T-helper 17 cell (primary cell): ENCODE results near the gene FTO. TPM values are rescaled to one million over a fixed set of nuclear protein-coding genes. Genes with fewer than 3 reads are reported as not detected.

ENCODE experiments used
- ATAC-seq: fragments of 150-1000 bp; cut with Tn5 transposase; 2 replicates; pipeline ENCODE4 v1.10.0; 2021; ENCODE audit warnings: mild to moderate bottlenecking, moderate library complexity
- DNase-seq, 3 donors: peaks; one replicate each; pipeline versions ENCODE4 v3.0.0 to v3.0.0-alpha.2; 2020 to 2021
- H3K9me3 ChIP-seq: one replicate; pipeline ENCODE4 v1.7.0; 2013; ENCODE audit warnings: low read length, mild to moderate bottlenecking; ENCODE audit not compliant: control insufficient read depth, poor library complexity, severe bottlenecking
- H3K27ac Mint-ChIP-seq: one replicate; pipeline ENCODE4 v1.8.0; 2022; ENCODE audit warnings: mild to moderate bottlenecking, moderate library complexity, mixed read lengths
- H3K27me3 Mint-ChIP-seq: one replicate; pipeline ENCODE4 v1.8.0; 2022; ENCODE audit warnings: mixed read lengths
- H3K36me3 Mint-ChIP-seq: one replicate; pipeline ENCODE4 v1.8.0; 2022; ENCODE audit warnings: low read depth, mixed read lengths
- H3K4me1 Mint-ChIP-seq: one replicate; pipeline ENCODE4 v1.8.0; 2022; ENCODE audit warnings: mild to moderate bottlenecking, mixed read lengths
- H3K4me3 Mint-ChIP-seq: one replicate; pipeline ENCODE4 v1.8.0; 2022; ENCODE audit warnings: mild to moderate bottlenecking, moderate library complexity, mixed read lengths
- total RNA-seq, 4 donors: library from RNA in 2 of 4; stranded (reverse) in 2 of 4; gene quantifications; one replicate each; pipeline ENCODE4 v1.2.3 and lab custom pipeline; 2022 to 2026

The FTO gene
- total RNA-seq, 2 donors from 2014 or later: 53.0 to 53.3 TPM

GRCh38 chr16:53922067-53922806, 218.3 kb downstream of the FTO start:
- Mint-ChIP-seq H3K4me1 (peaks cover 16% of the 10 kb centered on the region), H3K36me3 (peaks cover 3% of the 10 kb centered on the region), H3K27ac (no peak overlapping the region), H3K27me3 (no peaks in the 10 kb centered on the region), H3K4me3 (no peak overlapping the region)
- no peak for DNase-seq
- no peak for ATAC-seq
- H3K9me3 ChIP-seq: no peaks in the 10 kb centered on the region

DNA sequence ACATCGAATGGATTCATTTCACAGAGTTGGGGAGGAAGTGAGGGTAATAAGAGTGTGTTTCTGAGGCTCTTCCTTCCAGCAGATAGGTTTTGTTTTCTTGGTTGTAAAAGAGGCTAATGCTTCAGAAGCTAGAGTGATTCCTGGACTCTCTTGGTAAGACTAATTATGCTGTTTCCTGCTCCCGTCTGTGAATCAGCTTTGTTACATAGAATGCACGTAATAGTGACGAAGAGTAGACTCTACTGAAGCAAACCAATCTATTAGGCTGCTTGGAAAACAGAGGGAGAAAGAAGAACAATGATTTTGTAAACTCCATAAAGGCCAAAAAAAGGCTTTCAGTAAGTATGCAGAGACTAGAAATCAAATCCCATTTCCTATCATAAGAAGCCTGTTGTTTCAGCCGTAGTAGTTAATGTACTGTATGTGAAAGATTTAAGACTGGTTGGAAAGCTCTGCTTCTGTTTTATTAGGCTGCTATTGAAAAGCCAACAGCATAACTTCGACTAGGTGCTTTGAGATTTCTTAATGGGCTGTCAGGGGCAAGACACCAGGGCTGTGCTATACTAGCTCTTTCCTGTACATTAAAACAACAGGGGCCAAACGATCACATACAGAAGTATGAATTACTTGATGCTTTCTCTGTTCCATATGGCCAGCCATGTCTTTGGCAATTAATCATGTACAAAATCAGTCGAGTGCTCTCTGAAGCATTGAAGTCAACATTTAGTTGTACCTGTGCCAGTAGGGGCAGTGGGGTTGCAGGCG, 219.0 kb downstream of the FTO start:
- H3K9me3 ChIP-seq: no peaks in the 10 kb centered on the region
- DNase-seq: no peak
- H3K27me3 Mint-ChIP-seq: no peaks in the 10 kb centered on the region
- H3K4me1 Mint-ChIP-seq: peaks cover 16% of the 10 kb centered on the region
- no peak overlapping the region for H3K4me3 Mint-ChIP-seq
- no peak overlapping the region for H3K27ac Mint-ChIP-seq
- H3K36me3 Mint-ChIP-seq: peaks cover 3% of the 10 kb centered on the region
- ATAC-seq: no peak

DNA sequence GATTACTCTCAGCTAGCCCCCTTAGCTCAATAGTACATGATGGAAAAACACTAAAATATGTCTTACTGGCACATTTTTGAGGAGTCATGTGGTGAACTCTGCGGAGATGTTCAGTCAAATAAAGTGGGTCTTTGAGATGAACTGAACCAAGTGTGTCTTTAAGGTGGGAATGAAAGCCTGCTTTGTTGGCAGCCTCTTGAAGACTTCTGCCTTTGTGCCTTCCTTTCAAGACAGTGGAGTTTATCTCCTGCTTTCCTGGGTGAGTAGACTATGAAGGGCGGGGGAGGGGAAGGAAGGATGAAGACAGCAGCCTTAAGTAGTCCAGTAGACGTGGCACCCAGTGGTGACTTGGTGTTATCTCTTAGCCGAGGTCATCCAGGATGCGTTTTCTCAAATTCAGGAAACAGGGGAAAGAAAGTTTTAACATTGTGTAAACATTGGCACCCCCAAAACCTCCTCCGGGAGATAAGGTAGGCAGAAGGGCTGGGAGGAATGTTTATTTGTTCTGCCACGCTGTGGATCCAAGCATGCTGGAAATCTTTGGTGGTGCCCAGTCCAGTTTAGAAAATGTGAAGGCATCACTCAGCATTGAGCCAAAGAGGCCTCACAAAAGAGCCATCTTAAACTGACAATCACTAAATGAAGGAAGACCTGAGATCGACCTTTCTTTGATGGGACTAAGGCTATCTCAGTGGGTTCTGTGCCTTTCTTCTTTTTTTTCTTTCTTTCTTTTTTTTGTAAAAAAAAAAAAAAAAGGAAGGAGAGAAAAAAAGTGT, 220.6 kb downstream of the FTO start:
- no peak for ATAC-seq
- no peak overlapping the region for H3K27ac Mint-ChIP-seq
- DNase-seq: no peak
- H3K4me3 Mint-ChIP-seq: no peak overlapping the region
- peaks cover 16% of the 10 kb centered on the region for H3K4me1 Mint-ChIP-seq
- H3K27me3 Mint-ChIP-seq: no peaks in the 10 kb centered on the region
- H3K9me3 ChIP-seq: no peaks in the 10 kb centered on the region
- H3K36me3 Mint-ChIP-seq: peaks cover 3% of the 10 kb centered on the region

DNA sequence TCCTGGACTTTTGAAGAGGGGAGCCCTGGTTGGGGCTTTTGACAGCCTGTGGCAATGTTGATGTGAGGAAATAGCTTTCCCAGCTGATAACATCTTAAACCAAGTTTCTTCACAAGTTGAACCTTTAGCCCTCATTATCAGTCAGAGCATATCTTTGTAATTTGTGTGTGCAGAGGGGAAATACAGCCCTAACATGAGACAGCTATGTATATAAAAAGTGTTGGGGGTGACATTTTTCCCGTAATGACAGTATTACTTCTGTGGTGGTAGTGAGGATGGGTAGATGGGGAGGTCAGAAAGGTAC, 221.1 kb downstream of the FTO start:
- H3K27me3 Mint-ChIP-seq: no peaks in the 10 kb centered on the region
- no peak for ATAC-seq
- H3K4me3 Mint-ChIP-seq: no peak overlapping the region
- no peak for DNase-seq
- H3K4me1 Mint-ChIP-seq: peaks cover 16% of the 10 kb centered on the region
- no peaks in the 10 kb centered on the region for H3K9me3 ChIP-seq
- H3K27ac Mint-ChIP-seq: no peak overlapping the region
- H3K36me3 Mint-ChIP-seq: peaks cover 3% of the 10 kb centered on the region

DNA sequence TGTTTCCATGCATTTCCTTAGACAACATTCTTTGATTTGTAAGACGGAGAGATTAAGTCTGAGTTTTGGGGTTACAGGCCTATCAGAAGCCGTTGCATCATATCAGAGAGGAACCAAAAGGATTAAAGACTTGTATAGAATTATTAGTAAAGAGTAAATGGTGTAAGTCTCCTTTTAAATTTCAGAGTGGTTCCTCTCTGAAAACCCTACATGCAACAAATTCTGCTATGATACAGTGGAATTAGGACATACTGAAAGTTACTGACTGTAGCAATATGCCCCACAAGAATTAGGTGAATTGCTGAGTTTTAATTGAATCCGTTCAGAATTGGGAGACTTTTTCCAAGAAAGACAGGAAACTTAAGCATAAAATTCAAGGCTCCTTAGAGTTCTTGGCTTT, 221.6 kb downstream of the FTO start:
- H3K27ac Mint-ChIP-seq: no peak overlapping the region
- H3K36me3 Mint-ChIP-seq: peaks cover 3% of the 10 kb centered on the region
- H3K4me3 Mint-ChIP-seq: no peak overlapping the region
- H3K9me3 ChIP-seq: no peaks in the 10 kb centered on the region
- DNase-seq (no peak), ATAC-seq (no peak)
- peaks cover 14% of the 10 kb centered on the region for H3K4me1 Mint-ChIP-seq
- no peaks in the 10 kb centered on the region for H3K27me3 Mint-ChIP-seq

DNA sequence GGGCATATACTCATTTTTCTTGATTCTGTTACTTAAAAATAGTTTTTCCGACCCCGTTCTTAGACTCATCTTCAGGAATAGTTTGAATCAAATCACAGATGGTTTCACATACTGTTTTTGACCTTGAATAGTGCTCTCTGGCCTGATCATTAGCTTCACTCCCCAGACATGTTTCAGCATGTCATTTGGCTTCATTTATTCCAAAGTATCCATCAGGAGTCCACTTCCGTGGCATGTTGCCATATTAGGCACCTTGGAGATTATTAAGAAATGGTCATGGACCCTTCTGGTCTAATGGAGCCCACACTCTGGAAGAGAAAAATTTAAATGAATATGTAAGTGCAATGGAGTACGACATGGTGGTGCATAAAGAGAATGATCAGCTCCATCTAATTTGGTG, 222.3 kb downstream of the FTO start:
- Mint-ChIP-seq H3K4me3 (no peak overlapping the region), H3K4me1 (peaks cover 12% of the 10 kb centered on the region), H3K27ac (no peak overlapping the region), H3K36me3 (peaks cover 3% of the 10 kb centered on the region), H3K27me3 (no peaks in the 10 kb centered on the region)
- no peaks in the 10 kb centered on the region for H3K9me3 ChIP-seq
- ATAC-seq (no peak), DNase-seq (no peak)

GRCh38 chr16:53932975-53933374, 229.0 kb downstream of the FTO start:
- no peak overlapping the region for H3K4me3 Mint-ChIP-seq

GRCh38 chr16:53933407-53933806, 229.5 kb downstream of the FTO start:
- H3K36me3 Mint-ChIP-seq: peaks cover 4% of the 10 kb centered on the region
- H3K4me3 Mint-ChIP-seq: no peak overlapping the region
- no peaks in the 10 kb centered on the region for H3K9me3 ChIP-seq
- H3K4me1 Mint-ChIP-seq: no peaks in the 10 kb centered on the region
- DNase-seq (no peak), ATAC-seq (no peak)
- no peaks in the 10 kb centered on the region for H3K27me3 Mint-ChIP-seq
- H3K27ac Mint-ChIP-seq: no peak overlapping the region

More at GRCh38 chr16:53932975-53933374, 229.0 kb downstream of the FTO start:
- no peak for DNase-seq
- no peaks in the 10 kb centered on the region for H3K9me3 ChIP-seq
- Mint-ChIP-seq H3K27ac (no peak overlapping the region), H3K4me1 (no peaks in the 10 kb centered on the region), H3K36me3 (peaks cover 2% of the 10 kb centered on the region), H3K27me3 (no peaks in the 10 kb centered on the region)
- no peak for ATAC-seq

- Mint-ChIP-seq H3K4me1 (no peaks in the 10 kb centered on the region), H3K27ac (no peak overlapping the region), H3K36me3 (peaks cover 5% of the 10 kb centered on the region), H3K4me3 (no peak overlapping the region), H3K27me3 (no peaks in the 10 kb centered on the region)
- DNase-seq (no peak), ATAC-seq (no peak)
- no peaks in the 10 kb centered on the region for H3K9me3 ChIP-seq
These were observed 232.1 kb downstream of the FTO start for GRCh38 chr16:53936052-53936451.

DNA sequence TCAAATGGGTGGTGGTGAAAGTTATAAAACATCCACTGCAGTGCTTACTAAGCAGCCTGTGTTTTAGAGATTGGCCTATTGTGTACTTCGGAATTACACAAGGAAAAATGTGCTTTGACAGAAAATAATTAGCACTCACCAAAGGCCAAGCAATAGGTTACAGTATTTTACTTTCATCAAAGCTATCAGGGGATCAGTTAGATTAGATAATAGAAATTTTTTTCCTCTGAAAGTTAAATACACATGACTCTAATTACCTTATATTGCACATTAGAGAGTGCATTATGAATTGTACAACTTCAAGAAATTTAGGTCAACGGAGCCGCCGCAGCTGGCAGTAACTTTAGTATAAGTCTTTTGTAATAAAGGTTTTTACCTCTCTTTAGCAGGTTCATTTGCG, 232.6 kb downstream of the FTO start:
- no peaks in the 10 kb centered on the region for H3K9me3 ChIP-seq
- Mint-ChIP-seq H3K27ac (no peak overlapping the region), H3K4me1 (no peaks in the 10 kb centered on the region), H3K36me3 (peaks cover 5% of the 10 kb centered on the region), H3K4me3 (no peak overlapping the region), H3K27me3 (no peaks in the 10 kb centered on the region)
- DNase-seq: no peak
- no peak for ATAC-seq

DNA sequence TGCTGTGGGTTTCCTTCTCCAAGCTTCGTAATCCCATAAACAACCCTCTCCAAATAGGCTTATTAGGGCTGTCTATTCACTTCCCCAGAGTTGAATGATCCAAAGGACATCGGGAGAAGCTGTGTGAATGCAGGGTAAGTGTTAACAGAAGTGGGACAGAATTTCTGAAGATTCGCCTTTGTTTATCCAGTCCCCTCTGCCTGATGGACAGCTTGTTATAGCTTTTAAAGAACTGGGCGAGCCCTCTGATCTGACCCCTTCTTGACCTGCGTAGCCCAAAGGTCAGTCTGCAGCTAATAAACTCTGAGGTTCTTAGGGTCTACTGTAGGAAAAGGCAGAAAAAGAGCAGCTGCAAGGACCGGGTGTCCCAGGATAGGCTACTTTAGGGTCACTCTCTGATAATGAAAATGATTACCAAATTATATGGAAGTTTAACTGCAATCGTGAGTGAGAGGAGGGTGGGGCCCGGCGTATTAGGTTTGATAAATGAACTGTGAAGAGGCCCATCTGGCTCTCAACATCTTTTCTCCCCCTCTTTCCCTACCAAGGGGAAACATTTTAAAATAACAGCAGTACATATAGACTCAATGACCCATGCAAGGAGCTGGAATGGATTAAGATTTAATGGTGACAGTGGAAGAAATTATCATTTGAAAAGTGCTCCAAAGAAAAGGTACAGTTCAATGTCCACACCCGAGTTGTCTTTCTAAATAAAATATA, 233.4 kb downstream of the FTO start:
- no peak for DNase-seq
- no peak for ATAC-seq
- H3K4me1 Mint-ChIP-seq: peaks cover 4% of the 10 kb centered on the region
- no peaks in the 10 kb centered on the region for H3K9me3 ChIP-seq
- no peaks in the 10 kb centered on the region for H3K27me3 Mint-ChIP-seq
- no peak overlapping the region for H3K4me3 Mint-ChIP-seq
- no peak overlapping the region for H3K27ac Mint-ChIP-seq
- H3K36me3 Mint-ChIP-seq: peaks cover 11% of the 10 kb centered on the region

DNA sequence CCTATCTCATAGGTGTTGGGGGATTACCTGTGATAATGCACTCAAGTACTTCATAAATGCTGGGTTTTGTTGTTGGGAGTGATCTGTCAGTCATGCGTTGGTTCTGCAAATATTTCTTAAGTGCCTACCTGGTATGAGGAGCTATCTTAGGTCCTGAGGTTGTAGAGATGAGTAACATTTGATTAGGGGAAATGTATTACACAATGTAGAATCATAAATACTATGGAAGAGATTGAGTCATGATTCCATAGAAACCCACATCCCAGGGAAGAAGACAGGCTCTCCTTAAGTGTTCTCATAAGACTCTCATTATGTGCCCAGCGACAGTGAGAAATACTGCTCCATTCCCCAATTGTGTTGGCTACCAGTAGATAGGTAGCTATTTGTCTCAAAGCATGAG, 240.1 kb downstream of the FTO start:
- no peak for ATAC-seq
- no peak overlapping the region for H3K4me3 Mint-ChIP-seq
- no peak overlapping the region for H3K27ac Mint-ChIP-seq
- H3K27me3 Mint-ChIP-seq: no peaks in the 10 kb centered on the region
- DNase-seq: no peak
- no peaks in the 10 kb centered on the region for H3K9me3 ChIP-seq
- H3K4me1 Mint-ChIP-seq: peaks cover 14% of the 10 kb centered on the region
- peaks cover 6% of the 10 kb centered on the region for H3K36me3 Mint-ChIP-seq

DNA sequence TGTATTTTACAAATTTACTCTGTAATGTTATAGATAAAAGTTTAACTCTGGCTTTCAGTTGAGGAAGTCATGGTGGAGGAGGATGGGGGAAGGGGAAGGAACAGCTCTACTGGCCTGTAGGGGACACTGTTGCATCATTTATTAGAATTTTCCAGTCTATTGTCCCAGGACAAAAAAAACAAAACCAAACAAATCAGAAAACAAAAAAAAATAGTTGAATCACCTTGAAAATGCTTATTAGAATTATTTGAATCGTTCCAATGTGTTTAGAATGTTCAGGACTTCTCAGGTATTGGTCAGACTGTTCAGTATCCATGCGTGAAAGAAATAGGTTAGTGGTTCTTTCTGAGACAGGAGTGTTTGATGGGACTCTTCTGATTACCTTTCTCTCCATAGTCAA, 242.0 kb downstream of the FTO start:
- no peak overlapping the region for H3K27ac Mint-ChIP-seq
- H3K4me1 Mint-ChIP-seq: peaks cover 18% of the 10 kb centered on the region
- peaks cover 6% of the 10 kb centered on the region for H3K36me3 Mint-ChIP-seq
- H3K9me3 ChIP-seq: no peaks in the 10 kb centered on the region
- DNase-seq: no peak
- no peak for ATAC-seq
- no peaks in the 10 kb centered on the region for H3K27me3 Mint-ChIP-seq
- no peak overlapping the region for H3K4me3 Mint-ChIP-seq
